IPS DF 19.7 (cell line): ENCODE data around the gene SIPA1L3.

ENCODE experiments used
- DNase-seq: peaks from one replicate; pipeline ENCODE4 v3.0.0-alpha.2; 2013; ENCODE audit warnings: low read depth, low spot score

Gene SIPA1L3

GRCh38 chr19:38233740-38234251 lies 326.8 kb downstream of the SIPA1L3 start:
- no peak for DNase-seq

- DNase-seq, result no peak
Observed at GRCh38 chr19:38234615-38235014, 327.6 kb downstream of the SIPA1L3 start.

GRCh38 chr19:38239816-38240215 lies 332.8 kb downstream of the SIPA1L3 start:
- no peak for DNase-seq

GRCh38 chr19:38243279-38243673 lies 336.3 kb downstream of the SIPA1L3 start:
- DNase-seq, result no peak

GRCh38 chr19:38245826-38246498 lies 339.0 kb downstream of the SIPA1L3 start:
- DNase-seq, result no peak

- no peak for DNase-seq
Observed at GRCh38 chr19:38247126-38247525, 340.1 kb downstream of the SIPA1L3 start.

GRCh38 chr19:38247734-38248268 lies 340.8 kb downstream of the SIPA1L3 start:
- no peak for DNase-seq

GRCh38 chr19:38248421-38248820 lies 341.4 kb downstream of the SIPA1L3 start:
- no peak for DNase-seq

- no peak for DNase-seq
Observed at GRCh38 chr19:38250428-38250820, 343.4 kb downstream of the SIPA1L3 start.

GRCh38 chr19:38250821-38251563 lies 344.0 kb downstream of the SIPA1L3 start:
- DNase-seq, result no peak

GRCh38 chr19:38251564-38252051 lies 344.6 kb downstream of the SIPA1L3 start:
- no peak for DNase-seq

GRCh38 chr19:38252385-38252784 lies 345.4 kb downstream of the SIPA1L3 start:
- DNase-seq, result no peak

- DNase-seq, result no peak
Observed at GRCh38 chr19:38252941-38253691, 346.1 kb downstream of the SIPA1L3 start.

- DNase-seq, result no peak
Observed at GRCh38 chr19:38253788-38254187, 346.8 kb downstream of the SIPA1L3 start.

GRCh38 chr19:38255383-38256014 lies 348.5 kb downstream of the SIPA1L3 start:
- DNase-seq, result no peak
